Epithelial cell of proximal tubule (primary cell): ENCODE data around the gene TTC39B. TPM values are rescaled to one million over a fixed set of nuclear protein-coding genes. Genes with fewer than 3 reads are reported as not detected.

Experiments
- DNase-seq: peaks from one replicate; pipeline ENCODE4 v3.0.0-alpha.2; 2011; ENCODE audit warnings: low read depth
- H3K4me3 ChIP-seq: 2 replicates; pipeline ENCODE4 v1.5.1; 2011; ENCODE audit warnings: low read depth, mild to moderate bottlenecking, low read length
- total RNA-seq: library from RNA; depleted of rRNA; stranded (reverse); fragments of >200 nt; gene quantifications from 2 replicates; pipeline ENCODE4 v1.2.3, GENCODE V29; 2015
- TF ChIP-seq, protein P1 (sequence below): conservative IDR thresholded peaks from 2 replicates; pipeline ENCODE4 v1.5.1; 2012; ENCODE audit warnings: low read depth, mild to moderate bottlenecking, low read length

TTC39B gene
- total RNA-seq, 1 donor from 2014 or later, result 5.2 TPM

DNA sequence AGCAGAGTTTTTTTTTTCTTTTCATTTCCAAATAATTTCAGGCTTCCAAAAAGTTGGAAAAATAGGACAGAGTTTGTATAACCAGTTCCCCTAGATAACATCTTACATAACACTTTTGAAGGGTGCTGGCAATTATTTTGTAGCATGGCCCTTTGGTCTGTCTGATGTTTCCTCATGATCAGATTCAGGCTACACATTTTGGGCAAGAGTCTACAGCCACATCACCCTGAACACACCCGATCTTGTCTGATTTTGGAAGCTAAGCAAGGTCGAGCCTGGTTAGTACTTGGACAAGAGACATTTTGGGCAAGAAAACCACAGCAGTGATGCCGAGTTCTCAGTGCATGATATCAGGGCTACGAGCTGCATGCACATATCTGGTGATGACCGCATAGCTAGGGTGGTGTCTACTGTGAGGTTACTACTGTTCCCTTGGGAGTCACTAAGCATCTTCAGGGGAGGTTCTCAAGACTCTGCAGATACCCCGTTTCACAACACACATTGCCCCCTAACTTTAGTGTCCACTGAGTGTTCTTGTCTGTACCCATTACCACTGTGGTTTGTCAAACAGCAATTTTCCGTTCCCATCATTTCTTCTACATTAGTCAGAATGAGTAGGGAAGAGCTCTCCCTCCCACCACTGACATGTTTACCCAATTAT lies 86.2 kb downstream of the TTC39B start:
- H3K4me3 ChIP-seq, result no peak overlapping the region
- no peak for DNase-seq
- TF ChIP-seq, protein P1, sequence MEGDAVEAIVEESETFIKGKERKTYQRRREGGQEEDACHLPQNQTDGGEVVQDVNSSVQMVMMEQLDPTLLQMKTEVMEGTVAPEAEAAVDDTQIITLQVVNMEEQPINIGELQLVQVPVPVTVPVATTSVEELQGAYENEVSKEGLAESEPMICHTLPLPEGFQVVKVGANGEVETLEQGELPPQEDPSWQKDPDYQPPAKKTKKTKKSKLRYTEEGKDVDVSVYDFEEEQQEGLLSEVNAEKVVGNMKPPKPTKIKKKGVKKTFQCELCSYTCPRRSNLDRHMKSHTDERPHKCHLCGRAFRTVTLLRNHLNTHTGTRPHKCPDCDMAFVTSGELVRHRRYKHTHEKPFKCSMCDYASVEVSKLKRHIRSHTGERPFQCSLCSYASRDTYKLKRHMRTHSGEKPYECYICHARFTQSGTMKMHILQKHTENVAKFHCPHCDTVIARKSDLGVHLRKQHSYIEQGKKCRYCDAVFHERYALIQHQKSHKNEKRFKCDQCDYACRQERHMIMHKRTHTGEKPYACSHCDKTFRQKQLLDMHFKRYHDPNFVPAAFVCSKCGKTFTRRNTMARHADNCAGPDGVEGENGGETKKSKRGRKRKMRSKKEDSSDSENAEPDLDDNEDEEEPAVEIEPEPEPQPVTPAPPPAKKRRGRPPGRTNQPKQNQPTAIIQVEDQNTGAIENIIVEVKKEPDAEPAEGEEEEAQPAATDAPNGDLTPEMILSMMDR, result no peak

DNA sequence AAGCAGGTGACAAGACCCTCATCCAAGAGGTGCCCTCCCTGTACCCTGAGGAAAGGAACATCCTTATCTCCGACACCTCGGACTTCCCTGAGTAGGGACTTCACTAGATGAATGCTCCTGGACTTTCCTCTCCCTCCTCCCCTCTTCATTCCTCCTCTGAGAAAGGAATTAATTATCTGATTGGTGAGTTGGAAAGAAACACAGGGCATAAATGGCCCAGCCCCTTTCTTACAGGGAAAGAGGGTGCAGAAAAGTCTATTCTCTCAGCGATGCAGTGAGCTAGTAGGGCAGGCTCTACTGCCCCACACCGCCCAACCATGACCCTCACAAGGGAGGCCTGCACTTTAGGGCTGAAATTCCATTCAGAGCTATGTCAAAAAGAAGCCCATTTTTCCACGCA lies 87.5 kb downstream of the TTC39B start:
- no peak overlapping the region for H3K4me3 ChIP-seq
- TF ChIP-seq, protein P1, result no peak

DNA sequence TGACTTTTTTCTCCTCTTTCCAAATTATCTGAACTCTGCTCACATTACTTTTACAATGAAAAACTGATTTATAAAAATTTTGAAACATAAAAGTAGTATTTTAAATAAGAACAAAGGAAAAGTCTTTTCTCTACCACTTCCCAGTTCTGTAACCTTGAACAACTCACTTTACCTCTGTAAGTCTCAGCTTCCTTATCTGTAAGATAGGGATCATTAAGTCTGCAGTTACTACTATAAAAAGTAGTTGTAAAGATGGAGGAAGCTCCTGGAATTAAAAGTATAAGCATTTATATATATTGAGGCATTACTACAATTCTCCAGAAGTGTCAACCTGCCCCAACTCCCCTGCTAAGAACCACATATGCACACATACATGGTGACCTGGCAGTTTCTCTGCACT lies 88.0 kb downstream of the TTC39B start:
- TF ChIP-seq, protein P1, result no peak
- no peak for DNase-seq
- H3K4me3 ChIP-seq, result no peak overlapping the region

More for the DNA sequence above, 87.5 kb downstream of the TTC39B start:
- no peak for DNase-seq

DNA sequence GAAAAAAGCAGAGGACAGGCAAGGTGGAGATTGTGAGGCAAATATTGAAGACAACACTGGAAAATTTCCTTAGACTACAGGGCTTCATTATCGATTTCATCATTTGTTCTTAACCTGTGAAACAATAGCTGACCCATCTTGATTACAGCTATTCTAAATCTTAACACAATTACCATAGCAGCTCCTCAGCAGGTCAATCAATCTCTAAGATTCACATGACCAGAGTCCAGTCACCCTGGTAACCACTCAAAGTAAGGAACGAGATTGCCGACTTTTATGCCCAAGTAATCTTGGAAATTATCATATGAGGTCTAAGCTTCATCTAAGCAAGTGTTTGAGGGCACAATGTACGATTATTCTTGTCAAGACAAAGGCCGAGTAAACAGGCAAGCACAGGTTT lies 93.8 kb downstream of the TTC39B start:
- H3K4me3 ChIP-seq, result no peak overlapping the region
- TF ChIP-seq, protein P1, result no peak
- no peak for DNase-seq

DNA sequence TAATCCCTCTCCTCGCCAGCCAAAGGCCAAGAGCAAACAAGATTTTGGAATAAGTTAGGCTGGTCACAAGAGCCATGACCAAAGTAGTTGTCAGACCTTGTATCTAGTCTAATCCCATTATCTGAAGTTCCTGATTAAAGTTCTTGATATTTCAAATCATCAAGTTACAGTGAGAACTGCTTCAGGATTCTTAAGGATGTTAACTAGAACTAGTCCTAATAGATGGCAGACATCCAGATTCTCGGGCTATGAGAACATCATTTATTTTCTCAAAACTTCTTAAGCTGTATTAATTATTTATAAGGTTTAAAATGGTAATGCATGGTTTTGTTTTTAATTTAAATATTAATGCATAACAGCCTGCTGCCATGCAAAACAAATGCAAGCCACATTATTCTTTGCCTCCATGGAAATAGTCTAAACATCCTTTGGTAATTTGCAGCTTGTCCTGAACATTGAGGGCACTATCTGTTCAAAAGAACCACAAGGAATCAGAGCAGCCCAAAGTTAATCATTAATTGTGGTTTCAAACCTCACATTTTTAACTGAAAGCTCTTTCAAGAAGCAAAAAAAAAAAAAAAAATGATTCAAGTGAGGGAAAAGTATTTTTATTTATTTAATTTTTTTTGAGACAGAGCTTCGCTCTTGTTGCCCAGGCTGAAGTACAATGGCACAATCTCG lies 95.1 kb downstream of the TTC39B start:
- TF ChIP-seq, protein P1, result no peak
- peak; percentile 74 for DNase-seq
- peak overlapping the region; percentile 12 for H3K4me3 ChIP-seq

DNA sequence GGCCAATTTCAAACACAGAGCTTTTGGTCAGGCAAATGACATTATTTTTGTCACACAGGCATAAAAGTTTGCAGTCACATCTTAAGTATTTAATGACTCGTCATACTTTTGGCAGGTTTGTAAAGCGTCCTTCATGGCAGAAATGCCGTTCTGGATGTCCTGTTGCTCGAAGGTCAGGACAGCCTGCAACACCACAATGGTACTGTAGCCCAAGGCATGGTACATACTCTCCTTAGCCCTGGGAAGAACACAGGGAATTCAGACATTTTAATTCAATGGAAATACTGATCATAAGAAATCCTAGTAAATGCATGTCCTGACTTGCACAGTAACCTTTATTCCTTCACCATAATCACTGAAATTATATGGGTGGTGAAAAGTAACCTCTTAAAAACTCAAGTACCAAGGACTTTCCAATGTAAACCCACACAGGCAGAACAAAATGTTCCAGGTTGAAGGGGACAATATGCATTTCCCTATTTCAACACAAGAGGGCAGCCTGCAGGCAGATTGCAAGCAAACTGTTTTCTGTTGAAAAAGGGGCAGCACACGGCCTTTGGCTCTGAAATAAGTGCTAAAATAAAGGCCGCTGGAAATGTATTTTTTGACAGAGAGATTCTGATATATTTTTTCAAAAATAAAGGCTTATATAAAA lies 95.7 kb downstream of the TTC39B start:
- TF ChIP-seq, protein P1, result peak; percentile 96
- DNase-seq, result no peak
- H3K4me3 ChIP-seq, result peak overlapping the region; percentile 12
